T-helper 1 cell treated with Interleukin-12 subunit alpha and Interleukin-12 subunit beta and Interleukin-4 antibody, amounts not matched to agents 30 ng/mL and 1 ng/mL, for 36 hours (primary cell): ENCODE measurements around the gene LRSAM1. TPM values are rescaled to one million over a fixed set of nuclear protein-coding genes. Genes with fewer than 3 reads are reported as not detected.
"Not testable (repeated sequence)": the region's sequence is repeated elsewhere in the genome, so short reads cannot be mapped to it uniquely, and the experiment has no call there.

Experiments
- intact Hi-C: fragments of 100-400 bp; cut with micrococcal nuclease; formaldehyde crosslinking; loops from one replicate; pipeline ENCODE4 v1.15.1; 2024
- total RNA-seq: library from RNA; stranded (reverse); gene quantifications from 2 replicates; pipeline ENCODE4 v1.2.3, GENCODE V29; 2022

The LRSAM1 gene
- total RNA-seq, 1 donor from 2014 or later, result 19.2 TPM

GRCh38 chr9:127455324-127455992, 4.1 kb downstream of the LRSAM1 start:
- intact Hi-C loops, result loop anchor here (1.0 kb wide), 4 partner anchors 144 to 515 kb away; no protein-coding TSS in a partner anchor

GRCh38 chr9:127457191-127457878, 6.0 kb downstream of the LRSAM1 start:
- intact Hi-C loops, result no loop called here

- intact Hi-C loops, result no loop called here
Measured at GRCh38 chr9:127458921-127459320, 7.6 kb downstream of the LRSAM1 start.

GRCh38 chr9:127463382-127463781, 12.1 kb downstream of the LRSAM1 start:
- intact Hi-C loops, result no loop called here

GRCh38 chr9:127463911-127464310, 12.6 kb downstream of the LRSAM1 start:
- intact Hi-C loops, result no loop called here

GRCh38 chr9:127466407-127466917, 15.2 kb downstream of the LRSAM1 start:
- intact Hi-C loops, result not testable (repeated sequence)

GRCh38 chr9:127467621-127468020, 16.3 kb downstream of the LRSAM1 start:
- intact Hi-C loops, result no loop called here

- intact Hi-C loops, result no loop called here
Measured at GRCh38 chr9:127470662-127471061, 19.4 kb downstream of the LRSAM1 start.

- intact Hi-C loops, result no loop called here
Measured at GRCh38 chr9:127473501-127473900, 22.2 kb downstream of the LRSAM1 start.

- intact Hi-C loops, result no loop called here
Measured at GRCh38 chr9:127473932-127474331, 22.6 kb downstream of the LRSAM1 start.

- intact Hi-C loops, result no loop called here
Measured at GRCh38 chr9:127474592-127474991, 23.3 kb downstream of the LRSAM1 start.

GRCh38 chr9:127479507-127480081, 28.3 kb downstream of the LRSAM1 start:
- intact Hi-C loops, result no loop called here

GRCh38 chr9:127482662-127483061, 31.4 kb downstream of the LRSAM1 start:
- intact Hi-C loops, result no loop called here

GRCh38 chr9:127485995-127486394, 34.7 kb downstream of the LRSAM1 start:
- intact Hi-C loops, result no loop called here

- intact Hi-C loops, result no loop called here
Measured at GRCh38 chr9:127488946-127489345, 37.6 kb downstream of the LRSAM1 start.

- intact Hi-C loops, result no loop called here
Measured at GRCh38 chr9:127489471-127490115, 38.3 kb downstream of the LRSAM1 start.

GRCh38 chr9:127490535-127491230, 39.4 kb downstream of the LRSAM1 start:
- intact Hi-C loops, result no loop called here

- intact Hi-C loops, result no loop called here
Measured at GRCh38 chr9:127491516-127491915, 40.2 kb downstream of the LRSAM1 start.

- intact Hi-C loops, result no loop called here
Measured at GRCh38 chr9:127492616-127493015, 41.3 kb downstream of the LRSAM1 start.

- intact Hi-C loops, result no loop called here
Measured at GRCh38 chr9:127493592-127494303, 42.4 kb downstream of the LRSAM1 start.

GRCh38 chr9:127494304-127494702, 43.0 kb downstream of the LRSAM1 start:
- intact Hi-C loops, result no loop called here
